GM21528 (cell line): Measurements from ENCODE around the gene OR5D13.

ENCODE experiments used
- ATAC-seq: cut with Tn5 transposase; IDR thresholded peaks from one replicate; pipeline ENCODE4 v1.9.1; 2021; ENCODE audit warnings: mild to moderate bottlenecking, moderate library complexity; ENCODE audit not compliant: unreplicated experiment, low FRiP score

The OR5D13 gene, protein sequence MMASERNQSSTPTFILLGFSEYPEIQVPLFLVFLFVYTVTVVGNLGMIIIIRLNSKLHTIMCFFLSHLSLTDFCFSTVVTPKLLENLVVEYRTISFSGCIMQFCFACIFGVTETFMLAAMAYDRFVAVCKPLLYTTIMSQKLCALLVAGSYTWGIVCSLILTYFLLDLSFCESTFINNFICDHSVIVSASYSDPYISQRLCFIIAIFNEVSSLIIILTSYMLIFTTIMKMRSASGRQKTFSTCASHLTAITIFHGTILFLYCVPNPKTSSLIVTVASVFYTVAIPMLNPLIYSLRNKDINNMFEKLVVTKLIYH

DNA sequence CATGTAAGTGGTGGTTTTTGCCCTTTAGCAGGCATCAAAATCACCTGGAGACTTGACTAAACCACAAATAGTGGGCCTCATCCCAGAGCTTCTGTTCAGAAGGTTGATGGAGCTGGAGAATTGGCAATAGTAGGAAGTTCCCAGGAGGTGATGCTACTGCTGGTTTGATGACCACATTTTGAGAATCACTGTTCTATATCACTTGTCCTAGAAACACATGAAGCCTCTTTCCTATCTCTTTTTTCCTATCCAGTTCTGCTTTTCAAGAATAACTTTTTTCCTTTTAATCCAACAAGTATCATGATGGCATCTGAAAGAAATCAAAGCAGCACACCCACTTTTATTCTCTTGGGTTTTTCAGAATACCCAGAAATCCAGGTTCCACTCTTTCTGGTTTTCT lies at the start of gene OR5D13:
TSS of gene OR5D13 (plus strand) at position 301 of the 400 bp plus-strand sequence. CDS start at position 301, 0 bp downstream.
- ATAC-seq, result no peak

DNA sequence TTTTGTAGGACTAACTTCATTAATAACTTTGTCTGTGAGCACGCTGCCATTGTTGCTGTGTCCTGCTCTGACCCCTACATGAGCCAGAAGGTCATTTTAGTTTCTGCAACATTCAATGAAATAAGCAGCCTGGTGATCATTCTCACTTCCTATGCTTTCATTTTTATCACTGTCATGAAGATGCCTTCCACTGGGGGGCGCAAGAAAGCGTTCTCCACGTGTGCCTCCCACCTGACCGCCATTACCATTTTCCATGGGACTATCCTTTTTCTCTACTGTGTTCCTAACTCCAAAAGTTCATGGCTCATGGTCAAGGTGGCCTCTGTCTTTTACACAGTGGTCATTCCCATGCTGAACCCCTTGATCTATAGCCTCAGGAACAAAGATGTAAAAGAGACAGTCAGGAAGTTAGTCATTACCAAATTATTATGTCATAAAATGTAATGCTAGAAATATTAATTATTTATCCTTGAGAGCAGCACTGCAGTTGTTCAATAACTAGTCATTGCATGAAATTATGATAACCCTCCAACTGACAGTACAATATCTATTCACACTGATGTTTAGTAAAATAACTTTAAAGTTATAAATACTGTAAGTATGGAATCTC lies 46.4 kb upstream of the OR5D13 start:
- ATAC-seq, result no peak

DNA sequence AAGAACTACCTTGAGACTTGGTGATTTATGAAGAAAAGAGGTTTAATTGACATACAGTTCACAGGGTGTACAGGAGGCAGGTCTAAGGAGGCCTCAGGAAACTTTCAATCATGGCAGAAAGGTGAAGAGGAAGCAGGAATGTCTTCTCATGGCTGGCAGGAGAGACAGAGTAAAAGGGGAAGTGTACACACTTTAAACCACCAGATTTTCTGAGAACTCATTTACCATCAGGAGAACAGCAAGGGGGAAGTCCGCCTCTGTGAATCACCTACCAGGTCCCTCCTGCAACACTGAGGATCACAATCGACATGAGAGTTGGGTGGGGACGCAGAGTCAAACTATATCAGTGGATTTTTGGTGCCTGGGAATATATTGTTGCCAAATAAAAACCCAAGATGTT lies 40.3 kb upstream of the OR5D13 start:
- no peak for ATAC-seq

DNA sequence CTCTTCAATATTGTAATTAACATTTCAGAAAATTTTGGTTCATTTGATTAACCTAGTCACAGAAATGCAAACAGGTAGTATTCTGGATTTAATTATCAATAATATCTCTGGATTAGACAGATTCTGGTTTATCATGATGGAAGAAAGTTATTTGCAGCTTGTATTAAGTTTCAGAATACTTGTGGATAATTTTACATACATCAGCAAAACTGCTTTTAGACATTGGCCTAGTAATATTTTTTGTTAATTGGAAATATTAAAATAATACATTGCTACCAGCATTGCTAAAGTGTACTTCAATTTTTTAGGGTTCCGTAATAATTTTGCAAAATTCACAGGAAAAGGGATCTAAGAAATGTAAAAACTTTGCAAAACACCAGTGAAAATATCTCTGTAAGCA lies 18.4 kb downstream of the OR5D13 start:
- no peak for ATAC-seq

DNA sequence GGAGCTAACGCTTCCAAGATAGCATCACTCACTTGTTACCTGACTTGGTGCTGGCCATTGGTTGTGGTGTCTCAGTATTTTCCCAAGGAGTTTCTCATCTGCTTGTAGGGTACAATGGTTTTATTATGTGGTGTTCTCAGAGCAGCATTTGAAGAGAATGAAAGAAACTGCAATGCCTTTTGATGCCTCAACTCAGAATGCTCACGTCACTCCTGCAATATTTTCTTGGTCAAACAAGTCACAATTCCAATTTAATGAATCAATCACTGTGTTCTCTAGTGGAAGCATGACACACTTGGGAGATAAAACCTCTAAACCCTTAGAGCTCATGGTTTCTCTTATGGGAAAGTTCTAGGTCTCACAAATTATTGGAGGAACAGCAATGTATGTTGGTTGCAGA lies 20.1 kb downstream of the OR5D13 start:
- no peak for ATAC-seq

DNA sequence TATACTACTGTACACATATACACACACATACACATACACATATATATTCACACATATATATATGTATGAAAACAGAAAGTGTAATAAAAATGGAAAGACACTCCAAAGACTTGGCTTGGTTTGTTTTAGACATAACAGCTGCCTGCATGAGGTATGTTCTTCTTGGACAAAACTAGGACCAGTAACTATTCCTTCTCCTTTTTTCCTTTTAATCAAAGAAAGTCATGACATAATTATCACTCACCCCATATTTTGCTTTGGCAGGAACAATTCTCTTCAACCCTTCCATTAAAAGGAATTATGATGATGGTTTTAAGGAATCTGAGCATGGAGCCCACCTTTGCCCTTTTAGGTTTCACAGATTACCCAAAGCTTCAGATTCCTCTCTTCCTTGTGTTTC lies 22.0 kb downstream of the OR5D13 start, which contains the start of gene OR5D14:
TSS of gene OR5D14 (plus strand) at position 301 of the 400 bp plus-strand sequence. CDS start at position 301, 0 bp downstream.
- ATAC-seq, result no peak

DNA sequence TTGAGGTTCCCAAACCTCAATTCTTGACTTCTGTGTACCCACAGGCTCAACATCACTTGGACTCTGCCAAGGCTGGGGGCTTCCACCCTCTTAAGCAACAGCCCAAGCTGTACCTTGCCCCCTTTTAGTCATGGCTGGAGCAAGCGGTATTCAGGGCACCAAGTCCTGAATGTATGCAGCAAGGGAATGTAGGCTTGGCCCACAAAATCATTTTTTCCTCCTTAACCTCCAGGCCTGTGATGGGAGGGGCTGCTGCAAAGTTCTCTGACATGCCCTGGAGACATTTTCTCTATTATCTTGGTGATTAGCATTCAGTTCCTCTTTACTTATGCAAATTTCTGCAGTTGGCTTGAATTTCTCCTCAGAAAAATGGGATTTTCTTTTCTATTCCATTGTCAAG lies 33.0 kb downstream of the OR5D13 start:
- ATAC-seq, result no peak

DNA sequence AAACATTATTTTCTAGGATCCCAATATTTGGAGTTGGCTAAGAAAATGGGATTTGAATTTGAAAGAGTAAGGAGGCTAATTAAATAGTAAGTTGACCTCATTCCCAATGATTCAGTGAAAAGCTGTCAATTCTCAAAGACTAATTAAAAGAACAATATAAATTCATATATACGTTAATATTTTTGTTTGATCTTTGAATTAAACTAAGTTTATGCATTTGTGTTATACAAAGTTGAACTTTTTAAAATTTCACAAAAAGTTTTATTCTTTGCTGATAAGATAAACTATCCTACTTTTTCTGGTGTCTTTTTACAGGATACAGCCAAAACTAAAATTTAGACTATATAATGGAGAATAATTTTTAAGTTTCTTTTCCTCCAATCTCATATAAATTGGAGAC lies 37.8 kb downstream of the OR5D13 start, which contains the start of gene OR5L1:
TSS of gene OR5L1 (plus strand) at position 301 of the 400 bp plus-strand sequence. CDS start 100 bp downstream, outside the sequence.
- ATAC-seq, result no peak

DNA sequence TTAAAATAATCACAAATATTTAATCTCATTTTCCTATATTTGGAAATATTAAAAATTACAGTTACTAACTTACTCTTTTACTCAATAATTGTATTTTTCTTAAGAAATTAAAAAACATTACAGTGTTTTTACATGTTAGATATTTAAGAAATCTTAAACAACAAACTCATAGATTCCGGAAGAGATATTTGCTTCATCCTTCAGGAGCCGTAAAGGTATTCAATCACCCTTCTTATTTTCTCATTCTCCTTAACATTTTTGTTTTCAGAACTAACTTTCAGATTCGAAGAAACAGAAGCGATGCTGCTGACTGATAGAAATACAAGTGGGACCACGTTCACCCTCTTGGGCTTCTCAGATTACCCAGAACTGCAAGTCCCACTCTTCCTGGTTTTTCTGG lies 46.1 kb downstream of the OR5D13 start, which contains the start of gene OR5D18:
TSS of gene OR5D18 (plus strand) at position 301 of the 400 bp plus-strand sequence. CDS start at position 301, 0 bp downstream.
- ATAC-seq, result no peak
